PC-9 (cell line): Measurements from ENCODE around the gene ADGRF1.

Experiments used
- EZH2 ChIP-seq: fragments of 200-600 bp; sonication (generic); IDR thresholded peaks from 2 replicates; pipeline ENCODE4 v1.8.0; 2017; ENCODE audit warnings: antibody characterized with exemption, low read depth
- TF ChIP-seq, protein P1 (sequence below): fragments of 200-600 bp; sonication (generic); conservative IDR thresholded peaks from 2 replicates; pipeline ENCODE4 v1.6.1; 2017; ENCODE audit warnings: mixed run types, antibody characterized with exemption, mild to moderate bottlenecking, moderate library complexity

GRCh38 chr6:46983007-46983411 lies 59.1 kb downstream of the ADGRF1 start:
- TF ChIP-seq, protein P1, sequence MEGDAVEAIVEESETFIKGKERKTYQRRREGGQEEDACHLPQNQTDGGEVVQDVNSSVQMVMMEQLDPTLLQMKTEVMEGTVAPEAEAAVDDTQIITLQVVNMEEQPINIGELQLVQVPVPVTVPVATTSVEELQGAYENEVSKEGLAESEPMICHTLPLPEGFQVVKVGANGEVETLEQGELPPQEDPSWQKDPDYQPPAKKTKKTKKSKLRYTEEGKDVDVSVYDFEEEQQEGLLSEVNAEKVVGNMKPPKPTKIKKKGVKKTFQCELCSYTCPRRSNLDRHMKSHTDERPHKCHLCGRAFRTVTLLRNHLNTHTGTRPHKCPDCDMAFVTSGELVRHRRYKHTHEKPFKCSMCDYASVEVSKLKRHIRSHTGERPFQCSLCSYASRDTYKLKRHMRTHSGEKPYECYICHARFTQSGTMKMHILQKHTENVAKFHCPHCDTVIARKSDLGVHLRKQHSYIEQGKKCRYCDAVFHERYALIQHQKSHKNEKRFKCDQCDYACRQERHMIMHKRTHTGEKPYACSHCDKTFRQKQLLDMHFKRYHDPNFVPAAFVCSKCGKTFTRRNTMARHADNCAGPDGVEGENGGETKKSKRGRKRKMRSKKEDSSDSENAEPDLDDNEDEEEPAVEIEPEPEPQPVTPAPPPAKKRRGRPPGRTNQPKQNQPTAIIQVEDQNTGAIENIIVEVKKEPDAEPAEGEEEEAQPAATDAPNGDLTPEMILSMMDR: peak; percentile 36; the same call in 1 of the 2 replicates
- no peak for TF ChIP-seq EZH2
